T follicular helper cell (primary cell): ENCODE data around the gene USP34.
"Not testable (repeated sequence)": the region's sequence is repeated elsewhere in the genome, so short reads cannot be mapped to it uniquely, and the experiment has no call there.

ENCODE experiments used
- DNase-seq: peaks from one replicate; pipeline ENCODE4 v3.0.0-alpha.2; 2020; ENCODE audit warnings: low read depth
- total RNA-seq, 2 experiments: gene quantifications; one replicate each; lab custom pipeline; 2026; lab: John Stamatoyannopoulos, UW

The USP34 gene, protein sequence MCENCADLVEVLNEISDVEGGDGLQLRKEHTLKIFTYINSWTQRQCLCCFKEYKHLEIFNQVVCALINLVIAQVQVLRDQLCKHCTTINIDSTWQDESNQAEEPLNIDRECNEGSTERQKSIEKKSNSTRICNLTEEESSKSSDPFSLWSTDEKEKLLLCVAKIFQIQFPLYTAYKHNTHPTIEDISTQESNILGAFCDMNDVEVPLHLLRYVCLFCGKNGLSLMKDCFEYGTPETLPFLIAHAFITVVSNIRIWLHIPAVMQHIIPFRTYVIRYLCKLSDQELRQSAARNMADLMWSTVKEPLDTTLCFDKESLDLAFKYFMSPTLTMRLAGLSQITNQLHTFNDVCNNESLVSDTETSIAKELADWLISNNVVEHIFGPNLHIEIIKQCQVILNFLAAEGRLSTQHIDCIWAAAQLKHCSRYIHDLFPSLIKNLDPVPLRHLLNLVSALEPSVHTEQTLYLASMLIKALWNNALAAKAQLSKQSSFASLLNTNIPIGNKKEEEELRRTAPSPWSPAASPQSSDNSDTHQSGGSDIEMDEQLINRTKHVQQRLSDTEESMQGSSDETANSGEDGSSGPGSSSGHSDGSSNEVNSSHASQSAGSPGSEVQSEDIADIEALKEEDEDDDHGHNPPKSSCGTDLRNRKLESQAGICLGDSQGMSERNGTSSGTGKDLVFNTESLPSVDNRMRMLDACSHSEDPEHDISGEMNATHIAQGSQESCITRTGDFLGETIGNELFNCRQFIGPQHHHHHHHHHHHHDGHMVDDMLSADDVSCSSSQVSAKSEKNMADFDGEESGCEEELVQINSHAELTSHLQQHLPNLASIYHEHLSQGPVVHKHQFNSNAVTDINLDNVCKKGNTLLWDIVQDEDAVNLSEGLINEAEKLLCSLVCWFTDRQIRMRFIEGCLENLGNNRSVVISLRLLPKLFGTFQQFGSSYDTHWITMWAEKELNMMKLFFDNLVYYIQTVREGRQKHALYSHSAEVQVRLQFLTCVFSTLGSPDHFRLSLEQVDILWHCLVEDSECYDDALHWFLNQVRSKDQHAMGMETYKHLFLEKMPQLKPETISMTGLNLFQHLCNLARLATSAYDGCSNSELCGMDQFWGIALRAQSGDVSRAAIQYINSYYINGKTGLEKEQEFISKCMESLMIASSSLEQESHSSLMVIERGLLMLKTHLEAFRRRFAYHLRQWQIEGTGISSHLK (N-terminal part only)
- total RNA-seq = 207 to 374 reads per million in 2 experiments

DNA sequence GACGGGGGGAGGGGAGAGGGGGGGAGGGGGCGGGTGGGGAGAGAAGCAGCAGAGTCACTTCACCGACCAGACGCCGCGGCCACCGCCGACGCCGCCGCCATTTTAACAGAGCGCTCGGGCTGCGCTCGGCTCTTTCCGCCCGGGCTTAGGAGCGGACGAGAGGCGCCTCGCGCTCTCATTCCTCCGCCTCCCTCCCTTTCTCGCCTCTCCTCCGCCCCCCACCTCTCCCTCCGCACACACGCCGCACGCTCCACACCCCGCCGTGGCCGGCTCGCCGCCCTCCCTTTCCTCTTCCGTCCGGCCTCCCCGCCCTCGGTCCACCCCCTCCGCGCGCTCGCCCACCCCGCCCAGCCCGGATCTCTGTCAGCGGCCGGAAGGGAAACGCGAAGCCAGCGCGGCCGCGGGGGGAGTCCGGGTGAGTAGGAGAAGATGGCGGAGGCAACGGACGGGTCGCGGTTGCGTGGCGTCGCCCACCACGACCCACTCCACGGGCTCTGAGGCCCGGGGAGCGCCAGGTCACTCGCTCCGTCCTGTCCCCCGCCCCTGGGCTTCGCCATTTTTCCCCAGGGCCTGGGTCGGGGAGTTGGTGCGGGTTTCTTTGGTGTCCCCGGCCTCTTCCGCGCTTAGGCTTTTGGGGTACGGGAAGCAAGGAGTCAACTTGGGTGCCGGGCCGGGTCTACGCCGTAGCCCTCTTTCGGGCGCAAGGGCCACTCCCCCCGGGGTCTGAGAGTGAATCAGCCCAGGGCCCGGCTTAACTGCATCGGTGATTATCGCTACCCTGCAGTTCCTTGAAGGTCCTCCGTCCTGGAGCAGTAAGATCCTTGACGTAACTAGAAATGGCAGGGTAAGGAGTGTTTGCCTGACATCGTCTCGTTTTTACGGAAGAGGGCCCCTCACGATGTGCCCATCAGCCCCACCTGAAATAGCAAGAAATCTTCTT is at the start of gene USP34:
Gene USP34, minus strand, starts transcription at position 123 of the 940 bp plus-strand sequence. CDS start 395 bp downstream, outside the sequence.
- peak; percentile 86 for DNase-seq

DNA sequence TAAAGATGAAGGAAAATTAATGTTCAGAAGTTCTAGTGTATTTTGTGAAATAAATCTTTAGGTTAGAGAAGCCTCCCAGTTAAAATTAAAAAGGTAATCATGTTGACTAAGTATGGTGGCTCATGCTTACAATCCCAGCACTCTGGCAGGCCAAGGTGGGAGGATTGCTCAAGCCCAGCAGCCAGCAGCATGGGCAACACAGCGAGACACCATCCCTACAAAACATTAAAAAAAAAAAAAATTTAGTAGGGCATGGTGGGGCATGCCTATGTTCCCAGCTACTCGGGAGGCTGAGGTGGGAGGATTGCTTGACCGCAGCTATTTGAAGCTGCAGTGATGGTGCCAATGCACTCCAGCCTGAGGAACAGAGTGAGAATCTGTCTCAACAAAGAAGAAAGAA is 49.4 kb upstream of the USP34 start:
- no peak for DNase-seq

DNA sequence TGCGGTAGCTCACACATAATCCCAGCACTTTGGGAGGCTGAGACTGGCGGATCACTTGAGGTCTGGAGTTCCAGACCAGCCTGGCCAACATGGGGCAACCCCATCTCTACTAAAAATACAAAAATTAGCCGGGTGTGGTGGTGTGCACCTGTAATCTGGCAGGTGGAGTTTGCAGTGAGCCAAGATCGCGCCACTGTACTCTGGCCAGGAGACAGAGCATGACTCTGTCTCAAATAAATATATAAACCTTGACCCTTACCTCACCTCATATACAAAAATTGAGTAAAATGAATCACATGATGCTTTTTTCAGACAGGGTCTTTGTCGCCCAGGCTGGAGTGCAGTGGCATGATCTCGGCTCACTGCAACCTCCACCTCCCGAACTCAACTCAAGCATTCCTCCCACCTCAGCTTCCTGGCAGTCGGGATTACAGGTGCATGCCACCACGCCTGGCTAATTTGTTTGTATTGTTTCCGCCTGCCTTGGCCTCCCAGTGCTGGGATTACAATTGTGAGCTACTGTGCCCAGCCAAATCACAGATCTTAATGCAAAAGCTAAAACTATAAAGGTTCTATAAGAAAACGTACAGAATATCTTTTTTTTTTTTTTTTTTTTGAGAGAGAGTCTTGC is 42.0 kb upstream of the USP34 start:
- DNase-seq = no peak

DNA sequence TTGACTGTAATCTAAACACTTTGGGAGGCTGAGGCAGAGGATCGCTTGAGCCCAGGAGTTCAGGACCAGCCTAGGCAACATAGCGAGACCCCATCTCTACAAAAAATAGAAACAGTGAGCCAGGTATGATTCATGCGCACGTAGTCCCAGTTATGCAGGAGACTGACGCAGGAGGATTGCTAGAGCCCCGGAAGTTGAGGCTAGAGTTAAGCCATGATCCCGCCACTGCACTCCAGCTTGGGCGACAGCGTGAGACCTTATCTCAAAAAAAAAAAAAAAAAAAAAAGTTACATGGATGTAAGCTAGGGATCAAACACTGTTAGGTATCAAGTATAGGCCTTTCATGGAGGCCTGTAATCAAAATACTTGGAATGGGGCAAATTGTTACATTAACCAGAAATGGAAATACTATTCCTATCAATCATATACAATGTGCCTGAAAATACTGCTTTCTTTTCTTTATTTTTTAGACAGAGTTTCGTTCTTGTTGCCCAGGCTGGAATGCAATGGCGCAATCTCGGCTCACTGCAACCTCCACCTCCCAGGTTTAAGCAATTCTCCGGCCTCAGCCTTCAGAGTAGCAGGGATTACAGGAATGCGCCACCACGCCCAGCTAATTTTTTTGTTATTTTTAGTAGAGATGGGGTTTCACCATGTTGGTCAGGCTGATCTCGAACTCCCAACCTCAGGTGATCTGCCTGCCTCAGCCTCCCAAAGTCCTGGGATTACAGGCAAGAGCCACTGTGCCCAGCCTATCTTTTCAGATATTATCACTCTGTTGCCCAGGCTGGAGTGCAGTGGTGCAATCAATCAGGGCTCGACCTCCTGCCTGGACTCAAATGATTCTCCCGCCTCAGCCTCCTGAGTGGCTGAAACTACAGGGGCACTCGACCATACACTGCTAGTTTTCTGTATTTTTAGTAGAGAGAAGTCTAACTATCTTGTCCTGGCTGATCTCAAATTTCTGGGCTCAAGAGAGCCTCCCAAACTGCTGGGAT is 40.1 kb upstream of the USP34 start:
- DNase-seq = no peak

DNA sequence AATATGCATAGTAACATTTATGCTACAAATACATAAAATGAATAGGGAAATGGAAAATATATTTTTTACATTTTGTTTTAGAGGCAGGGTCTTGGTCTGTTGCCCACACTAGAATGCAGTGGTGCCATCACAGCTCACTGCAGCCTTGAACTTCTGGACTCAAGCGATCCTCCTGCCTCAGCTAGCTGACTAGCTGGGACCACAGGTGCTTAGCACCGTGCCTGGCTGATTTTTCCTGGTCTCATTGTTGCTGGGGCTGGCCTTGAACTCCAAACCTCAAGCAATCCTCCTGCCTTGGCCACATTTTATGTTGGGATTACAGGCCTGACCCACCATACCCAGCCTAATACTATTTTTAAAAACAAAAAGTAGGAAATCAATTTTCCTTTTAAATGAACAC is 34.1 kb upstream of the USP34 start:
- DNase-seq = no peak

DNA sequence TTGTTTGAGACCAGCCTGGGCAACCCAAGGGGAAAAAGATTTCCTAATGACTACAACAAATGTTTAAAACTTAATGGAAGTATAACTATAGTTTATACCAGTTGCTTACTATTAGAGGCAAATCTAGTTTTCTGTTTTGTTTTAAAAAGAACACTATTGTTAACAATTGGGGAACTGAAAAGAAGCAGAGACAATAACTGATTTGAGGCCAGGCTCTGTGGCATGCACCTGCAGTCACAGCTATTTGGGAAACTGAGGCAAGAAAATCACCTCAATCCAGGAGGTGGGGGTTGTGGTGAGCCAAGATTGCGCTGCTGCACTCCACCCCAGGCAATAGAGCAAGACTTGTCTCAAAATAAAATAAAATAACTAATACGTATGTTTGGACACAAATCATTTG is 28.2 kb upstream of the USP34 start:
- no peak for DNase-seq

DNA sequence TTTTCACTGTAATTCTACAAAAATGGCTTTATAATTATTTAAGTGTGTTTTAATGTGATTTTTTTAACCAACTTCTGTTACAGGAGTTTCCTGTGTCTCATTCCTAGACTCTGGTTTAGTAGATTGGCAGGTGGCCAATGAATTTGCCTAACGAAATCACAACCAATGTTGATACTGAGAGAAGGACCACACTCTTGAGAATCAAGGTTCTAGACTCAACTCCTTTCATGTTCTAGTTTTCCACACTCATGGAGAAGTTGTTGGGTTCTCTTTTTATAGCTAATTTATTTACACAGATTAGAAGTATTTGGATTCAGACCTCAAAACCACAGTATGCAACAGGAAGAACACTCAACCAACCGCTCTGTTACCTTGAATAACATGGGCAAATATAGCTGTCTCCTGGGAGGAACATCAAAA is 22.6 kb upstream of the USP34 start:
- DNase-seq = no peak

DNA sequence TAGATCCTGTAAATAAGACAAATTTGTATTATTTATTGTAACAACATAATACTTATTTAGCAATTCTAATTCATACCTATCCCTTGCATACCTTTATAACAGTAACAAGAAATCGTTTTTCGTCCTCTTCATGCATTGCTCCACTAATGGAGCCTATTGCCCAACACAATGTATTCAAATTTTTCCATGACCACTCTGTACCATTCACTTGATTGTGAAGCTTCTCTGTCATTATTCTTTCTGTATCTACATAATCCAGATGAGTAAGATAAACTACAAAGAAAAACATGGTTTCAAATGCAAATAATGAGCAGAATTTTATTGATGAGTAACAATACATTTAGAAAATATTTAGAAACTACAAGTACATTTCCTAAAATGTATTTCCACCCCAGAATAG is 21.6 kb upstream of the USP34 start:
- no peak for DNase-seq

DNA sequence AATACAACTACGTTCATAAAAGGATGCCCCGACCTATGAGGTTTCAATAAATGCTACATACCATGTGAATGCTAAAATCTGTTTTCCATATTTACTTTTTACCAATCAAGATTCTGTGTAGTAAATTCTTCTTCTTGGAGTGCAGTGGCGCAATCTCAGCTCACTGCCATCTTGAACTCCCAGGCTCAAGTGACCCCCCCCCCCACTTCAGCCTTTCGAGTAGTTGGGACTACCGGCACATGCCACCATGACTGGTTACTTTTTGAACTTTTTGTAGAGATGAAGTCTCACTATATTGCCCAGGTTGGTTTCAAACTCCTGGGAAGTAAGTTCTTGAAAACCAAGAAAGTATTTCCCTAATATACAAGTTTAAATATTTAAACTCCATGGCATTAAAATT is 14.4 kb upstream of the USP34 start:
- no peak for DNase-seq

DNA sequence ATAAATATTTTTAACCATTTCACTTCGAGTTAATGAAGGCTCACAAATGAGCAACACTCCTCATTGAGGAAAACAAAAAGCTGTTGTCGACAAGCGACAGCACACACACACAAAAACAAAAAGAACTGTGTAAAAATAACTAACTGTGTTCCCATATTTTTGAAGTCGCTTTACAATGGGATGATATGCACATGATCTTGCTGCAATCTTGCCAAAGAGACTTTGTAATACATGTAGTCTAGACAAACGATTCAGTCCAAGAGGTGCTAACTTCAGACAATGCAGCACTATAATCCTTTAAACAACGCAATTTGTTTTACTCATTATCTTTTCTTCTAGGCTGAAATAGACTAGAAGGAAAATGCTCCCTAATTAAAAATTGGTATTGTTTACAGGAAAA is 7.2 kb upstream of the USP34 start:
- no peak for DNase-seq

DNA sequence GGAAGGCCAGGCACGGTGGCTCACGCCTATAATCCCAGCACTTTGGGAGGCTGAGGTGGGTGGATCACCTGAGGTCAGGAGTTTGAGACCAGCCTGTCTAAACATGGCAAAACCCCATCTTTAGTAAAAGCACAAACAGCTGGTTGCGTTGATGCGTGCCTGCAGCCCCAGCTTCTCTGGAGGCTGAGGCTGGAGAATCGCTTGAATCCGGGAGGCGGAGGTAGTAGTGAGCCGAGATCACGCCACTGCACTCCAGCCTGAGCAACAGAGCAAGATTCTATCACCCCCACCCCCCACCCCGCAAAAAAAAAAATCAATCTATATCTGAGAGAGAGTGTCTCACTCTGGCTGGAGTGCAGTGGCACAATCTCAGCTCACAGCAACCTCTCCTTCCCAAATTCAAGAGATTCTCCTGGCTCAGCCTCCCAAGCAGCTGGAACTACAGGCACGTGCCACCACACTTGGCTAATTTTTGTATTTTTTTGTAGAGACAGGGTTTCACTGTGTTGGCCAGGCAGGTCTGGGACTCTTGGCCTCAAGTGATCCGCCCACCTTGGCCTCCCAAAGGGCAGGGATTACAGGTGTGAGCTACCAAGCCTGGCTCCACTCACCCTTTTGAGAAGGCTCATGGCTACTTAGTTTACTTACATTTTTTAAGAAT is 6.2 kb upstream of the USP34 start:
- DNase-seq = not testable (repeated sequence)

DNA sequence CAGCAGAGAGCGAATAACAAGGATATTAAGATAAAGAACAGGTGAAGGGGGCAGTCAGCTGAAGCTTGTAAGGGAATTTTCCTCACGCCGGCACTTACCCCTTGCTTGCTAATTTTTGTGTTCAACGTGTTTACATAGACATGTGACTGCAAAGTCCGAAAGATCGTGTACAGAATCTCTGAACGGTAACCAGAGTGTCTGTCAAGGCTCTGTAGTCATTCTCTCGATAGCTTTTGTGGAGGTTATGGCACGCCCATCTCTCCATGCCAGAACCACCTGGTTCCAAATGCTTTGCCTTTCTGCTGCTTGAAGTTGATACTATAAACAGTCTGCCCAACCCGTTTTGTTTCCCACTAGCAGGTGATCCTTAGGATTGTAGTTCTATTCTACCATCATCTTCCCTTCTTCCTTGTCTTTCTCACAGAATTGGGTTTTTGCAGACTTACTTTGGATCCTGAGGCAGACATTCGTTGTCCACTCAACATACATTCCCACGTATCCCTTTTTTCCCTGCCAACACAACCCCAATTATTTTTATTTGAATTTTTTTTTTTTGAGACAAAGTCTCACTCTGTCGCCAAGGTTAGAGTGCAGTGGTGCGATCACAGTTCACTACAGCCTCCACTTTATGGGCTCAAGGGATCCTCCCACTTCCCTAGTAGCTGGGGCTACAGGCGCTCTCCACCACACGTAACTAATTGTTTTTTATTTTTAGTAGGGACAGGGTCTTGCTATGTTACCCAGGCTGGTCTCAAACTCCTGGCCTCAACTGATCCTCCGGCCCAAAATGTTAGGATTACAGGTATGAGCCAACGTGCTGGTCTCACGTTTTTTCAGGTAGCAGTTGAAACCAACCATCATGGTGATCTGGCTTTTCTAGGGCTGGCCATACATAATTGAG is 1.3 kb upstream of the USP34 start:
- DNase-seq = no peak

DNA sequence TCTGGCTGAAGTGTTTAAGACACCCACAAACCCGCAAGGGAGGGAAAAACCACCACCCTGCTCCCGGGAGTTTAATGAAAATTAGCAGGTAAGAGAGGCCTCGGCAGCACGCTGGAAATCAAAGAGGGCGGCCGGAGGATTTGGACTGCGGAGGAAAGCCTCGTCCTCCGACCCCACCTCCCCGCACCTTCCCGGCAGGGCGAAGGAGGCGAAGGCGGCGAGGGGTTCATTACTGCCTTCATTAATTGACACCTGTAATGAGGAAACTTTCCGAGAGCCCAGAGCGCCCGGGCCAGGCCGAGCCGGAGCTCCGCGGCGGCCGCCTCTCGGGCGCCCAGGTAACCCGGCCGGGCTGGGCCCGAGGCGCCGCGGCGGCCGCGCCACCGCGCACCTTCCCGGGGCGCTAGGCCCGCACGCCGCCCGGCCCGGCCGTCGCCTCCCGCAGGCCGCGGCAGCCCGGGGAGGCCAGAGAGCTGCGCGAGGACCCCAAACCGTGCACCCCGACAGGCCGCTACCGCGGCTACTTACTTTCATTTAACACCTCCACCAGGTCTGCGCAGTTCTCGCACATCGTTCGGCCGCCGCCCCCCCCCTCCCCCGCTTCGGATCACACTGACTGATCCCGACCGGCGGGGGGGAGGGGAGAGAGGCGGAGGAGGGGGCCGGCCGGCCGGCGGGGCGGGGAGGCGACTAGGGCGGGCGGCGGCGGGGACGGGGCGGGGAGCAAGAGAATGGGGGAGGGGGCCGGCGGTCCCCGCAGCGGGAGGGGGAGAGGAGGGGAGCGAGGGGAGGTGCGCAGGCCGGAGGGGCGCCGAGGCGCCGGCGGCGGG is 550 bp downstream of the USP34 start:
- DNase-seq = peak; percentile 73

DNA sequence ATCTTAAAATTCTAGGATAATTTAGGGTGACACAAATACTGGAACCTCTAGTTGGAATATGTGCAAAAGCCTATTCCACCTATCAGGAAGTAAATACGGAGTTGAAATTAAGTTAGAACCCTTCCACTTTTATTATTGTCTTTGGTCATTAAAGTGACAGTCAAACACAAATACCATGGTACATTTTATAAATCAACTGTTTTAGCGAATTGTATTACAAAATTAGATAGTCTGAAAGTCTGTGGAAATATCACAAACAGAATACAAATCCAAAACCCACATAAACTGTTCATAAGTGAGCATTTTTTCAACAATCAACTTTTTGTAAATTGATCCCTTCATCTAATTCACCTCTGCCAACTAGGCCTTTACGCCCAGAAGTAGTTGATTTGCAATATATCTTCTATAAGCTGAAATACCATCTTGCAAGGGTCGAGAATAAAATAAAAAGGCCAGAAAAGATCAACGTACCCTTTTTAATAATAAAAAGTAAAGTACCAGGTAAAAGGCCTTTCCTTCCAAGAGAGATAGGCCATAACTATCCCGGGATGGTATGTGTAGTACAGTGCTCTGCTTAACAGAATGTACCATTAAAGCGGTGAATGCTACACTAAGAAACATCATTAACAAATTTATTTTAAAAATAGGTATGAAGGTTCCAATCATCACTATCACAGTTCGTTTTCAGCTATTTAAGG is 1.3 kb downstream of the USP34 start:
- DNase-seq = no peak

DNA sequence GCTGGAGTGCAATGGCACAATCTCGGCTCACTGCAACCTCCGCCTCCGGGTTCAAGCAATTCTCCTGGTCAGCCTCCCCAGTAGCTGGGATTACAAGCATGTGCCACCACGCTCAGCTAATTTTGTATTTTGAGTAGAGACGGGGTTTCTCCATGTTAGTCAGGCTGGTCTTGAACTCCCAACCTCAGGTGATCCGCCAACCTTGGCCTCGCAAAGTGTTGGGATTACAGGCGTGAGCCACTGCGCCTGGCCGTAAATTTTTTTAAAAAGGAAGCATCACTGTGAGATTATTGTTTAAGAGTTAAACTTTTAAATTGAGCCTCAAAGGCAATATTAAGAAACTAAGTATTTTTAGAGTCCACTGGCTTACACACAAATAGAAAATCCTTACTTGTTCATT is 2.7 kb downstream of the USP34 start:
- DNase-seq = not testable (repeated sequence)

DNA sequence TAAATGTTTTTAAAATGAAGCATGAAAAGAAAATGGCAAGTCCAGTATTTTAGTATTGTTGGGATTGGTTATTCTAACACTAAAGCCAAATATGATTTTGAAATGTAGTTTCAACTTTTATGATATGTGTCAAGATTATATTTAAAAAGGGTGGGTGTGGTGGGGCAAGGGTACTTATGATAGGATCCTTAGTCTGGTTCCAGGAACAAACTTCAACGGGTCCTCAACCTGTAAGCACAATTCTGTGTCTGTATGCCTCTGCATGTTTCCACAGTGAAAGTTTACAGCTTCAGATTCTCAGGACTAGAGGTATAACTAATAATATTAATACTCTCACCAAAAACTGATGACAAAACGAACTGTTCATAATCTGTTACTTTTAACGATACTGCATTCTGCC is 5.8 kb downstream of the USP34 start:
- DNase-seq = no peak
